ENCODE results near the gene PM20D1.

PM20D1 gene

DNA sequence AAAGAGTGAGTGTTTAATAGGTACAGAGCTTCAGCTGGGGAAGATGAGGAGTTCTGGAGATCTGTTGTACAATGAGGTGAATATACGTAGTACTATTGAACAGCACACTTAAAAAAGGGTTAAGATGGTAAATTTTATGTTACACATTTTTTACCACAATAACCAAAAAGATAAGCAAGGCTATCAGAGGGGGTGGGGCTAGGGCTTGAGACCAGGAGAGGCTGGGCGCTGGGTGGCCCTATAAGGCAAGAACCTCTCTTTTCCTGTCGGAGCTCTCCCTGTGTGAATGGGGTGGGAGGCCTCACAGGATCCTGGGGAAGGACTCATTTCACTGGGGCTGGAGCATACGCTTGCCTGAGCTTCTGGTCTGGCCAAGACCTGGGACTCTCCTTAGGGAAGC is 45.9 kb downstream of the PM20D1 start:
- no peak for DNase-seq (ENCODE audit: low spot score)

DNA sequence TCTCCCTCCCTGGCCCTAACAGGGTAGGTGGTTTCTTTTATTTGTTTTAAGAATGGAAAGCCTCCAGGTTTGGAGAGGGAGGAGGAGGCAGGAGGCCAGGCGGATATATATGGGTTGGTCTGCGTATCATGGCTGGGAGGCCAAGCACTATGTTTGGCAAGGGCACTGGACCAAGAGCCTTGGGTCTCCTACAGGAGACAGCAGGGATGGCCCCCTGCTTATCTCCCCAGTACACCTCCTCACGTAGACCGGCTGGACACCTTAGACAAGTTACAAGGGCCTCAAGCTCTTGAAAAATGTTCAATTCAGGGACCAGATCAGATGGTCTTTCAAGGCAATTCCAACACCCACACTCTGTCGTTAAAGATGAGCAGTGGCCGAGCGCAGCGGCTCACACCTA is 47.9 kb downstream of the PM20D1 start:
- DNase-seq (ENCODE audit: low spot score), result no peak

DNA sequence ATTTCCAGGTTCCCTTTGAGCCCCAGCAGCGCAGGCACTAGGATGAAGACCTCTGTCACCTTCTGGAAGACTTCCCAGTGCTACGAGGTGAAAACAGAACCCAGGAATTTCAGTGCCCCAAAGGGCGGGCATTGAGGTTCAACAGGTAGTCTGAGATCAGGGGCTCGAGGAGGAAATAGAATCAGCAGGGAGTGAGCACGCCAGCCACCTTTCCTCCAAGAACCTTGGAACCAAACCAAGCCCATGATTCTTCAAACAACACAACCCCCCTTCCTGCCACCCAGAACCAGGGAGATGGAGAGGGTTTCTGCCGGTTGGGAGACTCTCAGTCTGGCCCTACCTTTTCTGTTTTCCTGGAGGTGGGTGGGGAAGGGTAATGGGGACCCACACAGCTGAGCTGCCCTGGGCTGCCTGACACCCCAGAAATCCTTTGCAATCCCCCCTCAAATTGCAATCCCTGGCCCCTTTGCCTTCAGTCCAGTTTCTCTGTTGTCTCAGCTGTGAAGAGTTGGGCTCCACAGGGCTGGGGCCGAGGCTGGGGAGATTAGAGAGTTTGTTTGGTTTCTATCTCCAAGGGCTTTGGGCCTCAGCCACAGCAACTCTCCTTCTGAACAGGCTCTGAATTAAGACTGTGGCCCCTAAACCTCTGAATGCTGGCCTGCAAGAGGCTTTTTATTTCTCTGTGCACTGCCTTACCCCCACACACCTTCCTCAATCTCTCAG is 48.8 kb downstream of the PM20D1 start:
- DNase-seq (ENCODE audit: low spot score), result no peak

DNA sequence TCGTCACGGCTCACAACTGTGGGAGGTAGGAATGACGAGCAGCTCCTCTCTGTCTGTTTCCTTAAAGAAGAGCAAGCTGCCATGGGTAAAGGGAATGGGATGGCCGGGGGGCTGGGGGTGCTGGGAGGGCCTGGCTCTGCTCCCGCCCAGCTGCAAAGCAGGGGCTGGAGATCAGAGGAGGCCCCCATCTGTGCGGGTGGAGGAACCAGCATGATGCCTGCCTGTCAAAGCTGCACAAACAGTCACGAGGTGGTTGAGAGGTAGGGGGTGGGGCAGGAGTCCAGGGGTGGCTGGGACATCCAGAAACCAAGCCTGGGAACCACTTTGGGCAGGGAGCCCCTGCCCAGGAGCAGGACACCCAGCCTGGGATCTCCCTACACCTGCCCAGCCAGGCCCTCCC is 49.5 kb downstream of the PM20D1 start:
- DNase-seq (ENCODE audit: low spot score), result no peak

DNA sequence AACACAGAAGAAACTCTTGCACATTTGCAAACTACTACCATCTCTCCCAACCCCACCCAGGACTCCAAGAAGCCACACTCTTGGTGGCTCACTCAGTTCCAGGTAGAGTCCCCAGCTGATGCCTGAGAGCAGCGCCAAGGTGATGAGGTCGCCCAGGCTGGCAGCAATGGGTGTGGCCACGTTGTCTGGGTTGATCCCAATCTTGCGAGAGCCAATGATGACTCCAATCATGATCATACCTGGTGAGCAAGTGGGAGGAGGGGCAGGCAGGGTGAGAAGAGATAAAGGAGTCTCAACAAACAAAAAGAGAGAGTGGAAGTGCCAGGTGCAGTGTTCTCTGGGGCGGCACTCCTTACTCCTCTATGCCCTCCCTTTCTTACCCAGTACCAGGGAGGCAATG is 51.4 kb downstream of the PM20D1 start:
- no peak for DNase-seq (ENCODE audit: low spot score)

DNA sequence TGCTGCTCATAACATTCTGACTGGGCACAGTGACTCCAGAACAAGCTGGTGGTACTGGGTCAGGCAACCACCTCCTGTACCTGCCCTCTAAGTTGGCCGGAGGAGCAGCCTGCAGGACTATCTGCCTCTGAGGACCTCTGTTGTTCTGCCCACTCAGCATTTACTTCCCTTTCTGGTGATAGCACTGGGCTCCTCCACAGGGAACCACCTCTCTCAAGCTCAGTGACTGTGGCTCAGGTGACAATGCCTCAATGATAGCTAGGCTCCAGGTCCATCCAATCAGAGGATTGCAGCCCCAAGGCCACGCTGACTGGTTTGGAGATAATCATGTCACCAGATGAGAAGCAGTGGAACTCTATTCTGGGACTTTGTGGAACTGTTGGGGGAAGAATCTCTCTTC is 52.8 kb downstream of the PM20D1 start:
- DNase-seq (ENCODE audit: low spot score), result no peak

DNA sequence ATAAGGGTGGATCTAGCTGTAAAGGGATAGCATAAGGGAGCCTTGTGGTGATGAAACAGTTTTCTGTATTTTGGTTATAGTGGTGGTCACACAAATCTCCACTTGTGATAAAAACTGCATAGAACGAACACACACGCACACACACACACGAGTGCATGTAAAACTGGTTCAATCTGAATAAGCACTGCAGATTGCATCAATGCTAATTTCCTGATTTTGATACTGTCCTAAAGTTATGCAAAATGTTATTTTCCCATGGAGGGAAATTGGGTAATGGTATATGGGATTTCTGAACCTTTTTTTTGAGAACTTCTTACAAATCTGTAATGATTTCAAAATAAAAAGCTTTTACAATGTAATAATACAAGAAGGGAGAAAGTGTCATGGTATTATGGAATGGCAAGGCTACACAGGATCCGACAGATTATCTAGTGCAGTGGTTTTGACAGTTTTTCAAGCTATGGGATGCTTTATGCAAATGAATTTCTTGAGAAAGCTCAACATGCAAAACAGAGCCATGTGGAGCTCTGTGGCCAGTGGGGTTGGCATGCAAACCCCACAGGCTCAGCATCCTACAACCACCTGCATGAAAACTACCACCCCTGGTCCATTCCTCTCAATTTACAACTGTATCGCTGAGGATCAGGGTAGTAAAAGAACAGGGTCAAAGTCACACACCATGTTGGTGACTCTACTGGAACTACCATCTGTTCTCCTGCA is 55.8 kb downstream of the PM20D1 start:
- no peak for DNase-seq (ENCODE audit: low spot score)

DNA sequence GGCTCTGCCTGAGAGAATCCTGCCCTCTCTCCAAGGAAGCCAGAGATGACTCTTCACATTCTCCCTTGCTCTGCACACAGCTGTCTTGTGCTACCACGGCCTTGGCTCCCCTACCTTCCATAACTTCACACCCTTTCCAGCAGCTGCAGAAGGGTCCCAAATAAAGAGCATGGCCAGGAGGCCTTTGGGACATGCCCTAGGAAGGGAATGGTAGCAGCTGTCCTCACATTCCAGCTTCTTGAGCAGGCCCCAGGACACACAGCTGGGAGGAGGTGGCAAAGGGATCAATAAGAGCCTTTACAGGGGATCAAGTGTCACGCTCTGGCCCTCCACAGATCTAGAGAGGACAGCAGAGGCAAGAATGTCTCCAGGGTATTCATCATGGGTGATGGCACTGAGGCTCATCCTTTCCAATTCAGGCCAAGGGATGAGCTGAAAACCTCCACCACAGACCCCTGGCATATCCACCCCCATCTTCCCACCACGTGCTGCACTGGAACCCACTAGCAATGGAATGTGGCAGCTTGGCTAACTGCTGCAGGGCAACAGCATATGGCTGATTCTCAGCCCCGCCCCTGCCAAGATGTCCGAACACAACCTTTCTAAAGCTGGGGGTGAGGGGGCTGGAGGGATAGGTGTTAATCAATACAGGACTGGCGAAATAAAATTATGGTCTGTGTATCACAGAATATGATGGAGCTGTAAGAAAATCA is 56.8 kb downstream of the PM20D1 start:
- DNase-seq (ENCODE audit: low spot score), result no peak

DNA sequence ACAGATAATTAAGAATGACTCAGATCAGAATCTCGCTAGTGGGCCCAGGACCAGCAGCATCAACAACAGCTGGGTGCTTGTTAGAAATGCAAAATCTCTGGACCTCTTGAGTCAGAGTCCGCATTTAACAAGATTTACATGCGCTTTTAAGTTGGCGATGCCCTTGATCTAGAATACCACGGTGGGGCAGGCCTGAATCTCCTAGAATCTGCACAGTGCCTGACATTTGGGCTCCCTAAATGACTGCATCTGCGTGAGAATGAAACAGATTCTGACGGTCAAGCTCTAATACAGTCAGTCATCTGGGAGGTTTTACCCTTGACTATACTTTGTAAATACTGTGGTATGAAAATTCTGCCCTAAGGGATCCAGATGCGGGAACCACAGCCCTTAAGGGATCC is 57.5 kb downstream of the PM20D1 start:
- no peak for DNase-seq (ENCODE audit: low spot score)

DNA sequence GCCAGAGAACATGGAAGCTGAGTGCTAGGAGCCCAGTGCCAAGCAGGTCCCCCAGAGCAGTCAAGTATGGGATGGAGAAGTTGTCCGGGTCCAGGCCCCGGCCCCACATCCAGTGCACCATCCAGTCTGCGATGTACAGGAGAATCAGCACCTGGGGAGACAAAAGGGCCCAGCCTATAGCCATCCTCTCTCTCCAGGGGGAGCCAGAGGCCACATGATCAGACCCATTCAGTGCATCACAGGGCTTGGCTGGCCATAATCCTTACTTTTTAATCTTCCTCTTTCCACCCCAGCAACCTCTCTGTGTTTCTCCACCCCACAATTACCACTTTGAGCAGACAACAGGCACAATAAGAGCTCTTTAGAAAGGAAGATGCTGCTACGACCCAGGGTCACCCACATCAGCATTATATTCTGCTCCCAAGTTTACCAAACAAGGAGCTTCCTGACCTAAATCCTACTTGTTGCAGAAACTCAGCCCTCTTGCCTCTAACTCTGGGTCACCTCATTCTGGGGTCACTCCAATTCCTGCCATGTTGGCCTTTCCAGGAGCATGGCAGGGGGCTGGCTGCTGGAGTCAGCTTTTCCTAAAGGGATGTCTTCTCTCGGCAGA is 58.3 kb downstream of the PM20D1 start:
- DNase-seq (ENCODE audit: low spot score), result peak; percentile 78

DNA sequence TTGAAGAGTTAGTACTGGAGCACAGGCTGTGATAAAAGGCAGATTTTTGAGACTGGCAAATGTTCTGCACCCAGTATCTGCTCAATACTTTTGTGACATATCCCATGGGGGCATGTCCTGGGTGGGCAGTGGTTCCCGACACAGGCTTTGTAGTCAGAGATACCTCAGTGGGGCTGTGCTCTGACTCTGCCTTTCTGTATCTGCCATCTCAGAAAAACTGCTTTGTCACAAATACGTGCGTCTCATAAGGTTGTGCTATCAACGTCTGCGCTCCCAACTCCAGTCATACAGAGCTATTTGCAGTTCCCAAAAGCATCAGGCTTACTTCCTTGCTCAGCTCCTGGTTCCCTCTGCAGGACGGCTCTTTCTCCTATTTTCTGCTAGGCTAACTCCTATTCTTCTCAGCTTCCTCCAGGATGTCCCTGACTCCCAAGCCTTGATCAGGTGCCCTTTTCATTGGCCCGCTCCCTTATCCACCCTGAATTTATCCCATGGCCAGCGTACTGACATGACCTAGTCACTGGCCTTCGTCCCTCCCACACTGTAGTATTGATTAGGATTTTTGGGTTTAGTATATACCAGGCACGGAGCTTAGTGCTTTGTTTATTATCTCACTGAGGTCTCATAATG is 62.5 kb downstream of the PM20D1 start:
- no peak for DNase-seq (ENCODE audit: low spot score)

DNA sequence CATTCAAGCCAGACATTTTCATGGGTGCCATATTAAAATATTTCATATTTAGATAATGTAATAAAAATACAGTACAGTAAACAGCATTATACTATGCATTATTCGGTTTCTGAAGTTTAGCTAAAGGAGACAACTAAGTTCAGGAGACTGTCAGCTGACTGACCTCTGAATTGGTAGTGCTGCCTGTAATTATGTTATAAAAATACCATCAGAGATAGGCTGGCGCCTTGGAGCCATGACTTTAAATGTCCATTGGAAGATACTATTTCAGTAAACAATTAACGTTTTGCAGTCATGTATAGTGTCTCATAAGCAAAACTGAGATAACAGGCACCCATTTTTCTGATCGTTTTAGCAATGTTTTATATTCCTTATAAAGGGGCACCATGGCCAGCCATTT is 63.3 kb downstream of the PM20D1 start:
- no peak for DNase-seq (ENCODE audit: low spot score)

DNA sequence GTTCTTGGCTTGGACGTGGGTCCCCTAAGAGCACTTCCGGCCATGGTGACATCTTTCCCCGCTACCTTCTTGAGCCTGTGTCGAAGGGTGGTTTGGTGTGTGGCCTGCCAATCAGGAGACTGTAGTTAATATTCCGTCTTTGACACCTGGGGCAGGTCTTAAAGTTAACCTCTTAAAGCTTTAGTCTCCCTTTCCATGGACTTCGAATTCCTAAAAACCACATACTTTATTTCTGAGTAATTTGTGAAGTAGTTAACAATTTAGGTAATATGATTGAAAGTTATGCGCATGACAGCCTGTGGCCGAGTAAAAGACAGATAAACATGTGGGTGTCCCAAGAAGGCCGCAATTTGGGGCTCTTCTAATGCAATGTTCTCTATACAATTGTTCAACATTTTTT is 64.5 kb downstream of the PM20D1 start:
- DNase-seq (ENCODE audit: low spot score), result no peak

DNA sequence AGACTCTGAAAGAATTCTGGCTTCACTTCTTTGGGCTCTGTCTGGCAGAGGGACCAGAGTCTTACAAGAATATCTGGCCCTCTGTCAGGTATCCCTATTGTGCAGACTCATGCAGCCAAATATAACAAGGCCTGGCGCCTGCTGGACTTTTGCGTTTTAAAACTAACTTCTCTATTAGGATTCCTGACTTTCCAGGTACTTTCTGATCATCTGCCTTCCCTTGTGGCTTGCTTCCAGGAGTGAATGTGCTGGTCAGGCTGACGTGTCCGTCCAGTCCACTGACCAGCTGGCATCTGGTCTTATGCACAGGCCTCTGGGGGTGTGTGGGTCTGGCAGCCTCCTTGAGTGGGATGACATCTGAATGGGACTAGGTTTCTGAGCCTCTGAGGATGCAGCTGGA is 66.0 kb downstream of the PM20D1 start:
- no peak for DNase-seq (ENCODE audit: low spot score)

DNA sequence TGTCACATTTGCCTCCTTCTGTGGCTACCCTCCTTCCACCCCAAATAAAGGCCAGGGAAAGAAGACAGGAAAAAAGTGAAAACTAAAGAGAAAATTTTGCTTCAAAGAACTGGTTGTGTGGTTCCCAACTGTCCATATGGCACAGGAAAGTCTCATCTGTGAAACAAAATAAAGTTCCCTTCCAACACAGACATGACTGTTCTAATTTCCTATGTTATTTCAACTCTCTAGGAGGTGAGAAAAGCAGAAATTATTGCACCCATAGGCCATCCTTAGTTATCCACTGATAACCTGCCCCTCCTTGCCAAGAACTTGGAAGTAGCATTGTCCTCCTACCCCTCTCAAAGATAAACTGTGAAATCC is 66.5 kb downstream of the PM20D1 start:
- no peak for DNase-seq (ENCODE audit: low spot score)

DNA sequence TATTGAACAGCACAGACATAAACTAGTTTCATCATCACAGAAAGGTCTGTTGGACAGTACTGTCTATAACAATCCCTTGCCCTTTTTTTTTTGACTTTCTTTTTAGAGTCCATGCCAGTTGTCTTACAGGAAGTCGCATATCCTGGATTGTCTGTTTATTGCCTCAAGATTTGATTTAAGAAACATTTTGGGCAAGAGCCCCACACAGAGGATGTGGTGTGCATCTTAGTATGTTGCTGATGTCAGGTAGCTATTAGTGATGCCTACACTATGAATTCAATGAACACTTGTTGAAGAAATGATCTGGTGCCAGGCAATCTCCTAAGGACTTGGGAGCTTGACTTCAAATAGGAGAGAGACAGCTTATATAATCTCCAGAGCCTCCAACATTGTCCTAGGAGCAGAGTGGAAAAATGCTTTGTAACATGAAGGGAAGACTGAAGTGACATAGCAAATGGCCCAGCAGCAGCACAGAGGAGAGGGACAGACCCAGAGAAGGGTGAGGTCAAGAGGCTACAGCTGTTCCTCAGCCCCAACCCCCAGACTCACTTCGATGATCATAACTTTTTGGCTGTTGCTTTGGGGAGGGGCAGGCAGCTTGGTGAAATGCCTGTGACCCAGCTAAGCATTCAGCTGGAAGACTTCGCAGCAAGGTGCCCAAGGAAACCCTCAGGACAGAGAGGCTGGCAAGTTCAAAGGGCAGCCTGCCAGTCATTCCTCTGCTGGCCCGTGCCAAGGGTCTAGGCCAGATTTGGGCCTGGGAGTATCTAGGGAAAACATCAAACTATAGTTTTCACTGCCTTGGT is 67.1 kb downstream of the PM20D1 start:
- no peak for DNase-seq (ENCODE audit: low spot score)

DNA sequence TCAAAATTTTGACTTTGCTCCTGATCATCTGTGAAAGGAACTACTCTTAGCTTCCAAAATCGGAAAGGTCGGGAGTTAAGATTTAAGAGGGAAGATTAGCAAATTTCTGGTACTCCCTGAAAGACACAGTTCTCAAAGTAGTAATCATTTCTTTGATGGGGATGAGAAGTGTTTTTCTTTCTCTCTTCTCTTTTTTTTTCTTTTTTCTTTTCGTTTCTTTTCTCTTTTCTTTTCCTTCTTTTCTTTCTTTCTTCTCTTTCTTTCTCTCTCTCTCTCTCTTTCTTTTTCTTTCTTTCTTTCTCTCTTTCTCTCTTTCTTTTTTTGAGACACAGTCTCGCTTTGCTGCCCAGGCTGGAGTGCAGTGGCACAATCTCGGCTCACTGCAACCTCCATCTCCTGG is 69.6 kb downstream of the PM20D1 start:
- no peak for DNase-seq (ENCODE audit: low spot score)
